Fibroblast of lung (primary cell): ENCODE data around the gene CYBA. TPM values are rescaled to one million over a fixed set of nuclear protein-coding genes. Genes with fewer than 3 reads are reported as not detected.

Experiments
- DNase-seq, 2 donors: peaks; one replicate each; pipeline versions ENCODE4 v3.0.0 to v3.0.0-alpha.2; 2010; ENCODE audit warnings: low read depth in 2 of 2
- H2AFZ ChIP-seq: 2 replicates; pipeline ENCODE4 v1.5.1; 2012; ENCODE audit warnings: low read length, control low read depth, inconsistent platforms
- H3K27ac ChIP-seq: 2 replicates; pipeline ENCODE4 v1.5.1; 2011; ENCODE audit warnings: low read length, control low read depth; ENCODE audit not compliant: insufficient read depth
- H3K27me3 ChIP-seq: 2 replicates; pipeline ENCODE4 v1.5.1; 2011; ENCODE audit warnings: mild to moderate bottlenecking, low read length; ENCODE audit not compliant: control insufficient read depth, insufficient read depth
- H3K36me3 ChIP-seq: 2 replicates; pipeline ENCODE4 v1.5.1; 2011; ENCODE audit warnings: low read length; ENCODE audit not compliant: control insufficient read depth, insufficient read depth
- H3K4me1 ChIP-seq: 2 replicates; pipeline ENCODE4 v1.5.1; 2011; ENCODE audit warnings: low read length; ENCODE audit not compliant: control insufficient read depth, insufficient read depth; ENCODE audit errors: extremely low read depth
- H3K4me2 ChIP-seq: 2 replicates; pipeline ENCODE4 v1.5.1; 2011; ENCODE audit warnings: low read length, control low read depth; ENCODE audit not compliant: insufficient read depth; ENCODE audit errors: extremely low read depth
- H3K4me3 ChIP-seq, 4 experiments: fragments of 200-600 bp in 1 of 4; sonication (generic) in 1 of 4; replicated peaks in 1 of 4; 2 replicates each; pipeline ENCODE4 v1.5.1; 2011 to 2016; ENCODE audit warnings: low read length in 4 of 4, low read depth in 3 of 4, mild to moderate bottlenecking in 3 of 4, control low read depth in 2 of 4, inconsistent platforms in 1 of 4, mixed read lengths in 1 of 4; ENCODE audit not compliant: insufficient read depth in 1 of 4; ENCODE audit errors: control extremely low read depth in 1 of 4
- H3K79me2 ChIP-seq: 2 replicates; pipeline ENCODE4 v1.5.1; 2012; ENCODE audit warnings: mild to moderate bottlenecking, low read length, inconsistent platforms; ENCODE audit not compliant: control insufficient read depth, insufficient read depth
- H3K9ac ChIP-seq: 2 replicates; pipeline ENCODE4 v1.5.1; 2011; ENCODE audit warnings: mild to moderate bottlenecking, low read length, control low read depth; ENCODE audit not compliant: insufficient read depth
- H3K9me3 ChIP-seq: 2 replicates; pipeline ENCODE4 v1.5.1; 2012; ENCODE audit warnings: low read depth, low read length; ENCODE audit not compliant: control insufficient read depth, insufficient read depth
- H4K20me1 ChIP-seq: 2 replicates; pipeline ENCODE4 v1.5.1; 2011; ENCODE audit warnings: low read length; ENCODE audit not compliant: control insufficient read depth, insufficient read depth; ENCODE audit errors: extremely low read depth
- EZH2 ChIP-seq: IDR thresholded peaks from 2 replicates; pipeline ENCODE4 v1.5.1; 2012; ENCODE audit warnings: low read length, control low read depth, mild to moderate bottlenecking; ENCODE audit errors: missing control alignments
- polyA plus RNA-seq, 2 donors: library from polyadenylated mRNA; depleted of rRNA in 1 of 2; stranded (reverse) in 1 of 2; unstranded in 1 of 2; fragments of >200 nt; gene quantifications; 2 replicates each; pipeline ENCODE4 v1.2.1, GENCODE V29; 2011 to 2012; ENCODE audit warnings: missing spikeins in 1 of 2
- total RNA-seq: library from RNA; depleted of rRNA; stranded (reverse); fragments of >200 nt; gene quantifications from 2 replicates; pipeline ENCODE4 v1.2.1, GENCODE V29; 2014
- TF ChIP-seq, protein P1 (sequence below), 2 donors: IDR thresholded peaks in 1 of 2; conservative IDR thresholded peaks in 1 of 2; 1 replicate in 1 of 2; 2 replicates in 1 of 2; pipeline ENCODE4 v1.5.1; 2011 to 2012; ENCODE audit warnings: low read length in 2 of 2, control low read depth in 1 of 2, inconsistent platforms in 1 of 2, low read depth in 1 of 2, mild to moderate bottlenecking in 1 of 2

CYBA gene
- total and polyA plus RNA-seq, 2 donors (not counting 1 experiment from before 2014, with no cell fraction given), result 74.7 to 124 TPM

- H3K27ac ChIP-seq, result no peak overlapping the region
- H4K20me1 ChIP-seq, result no peaks in the 10 kb centered on the region
- no peak overlapping the region for H3K4me3 ChIP-seq
- H3K9me3 ChIP-seq, result no peaks in the 10 kb centered on the region
- peak overlapping the region; percentile 23 for H3K9ac ChIP-seq
- no peaks in the 10 kb centered on the region for H3K36me3 ChIP-seq
- DNase-seq, result no peak
- TF ChIP-seq, protein P1, sequence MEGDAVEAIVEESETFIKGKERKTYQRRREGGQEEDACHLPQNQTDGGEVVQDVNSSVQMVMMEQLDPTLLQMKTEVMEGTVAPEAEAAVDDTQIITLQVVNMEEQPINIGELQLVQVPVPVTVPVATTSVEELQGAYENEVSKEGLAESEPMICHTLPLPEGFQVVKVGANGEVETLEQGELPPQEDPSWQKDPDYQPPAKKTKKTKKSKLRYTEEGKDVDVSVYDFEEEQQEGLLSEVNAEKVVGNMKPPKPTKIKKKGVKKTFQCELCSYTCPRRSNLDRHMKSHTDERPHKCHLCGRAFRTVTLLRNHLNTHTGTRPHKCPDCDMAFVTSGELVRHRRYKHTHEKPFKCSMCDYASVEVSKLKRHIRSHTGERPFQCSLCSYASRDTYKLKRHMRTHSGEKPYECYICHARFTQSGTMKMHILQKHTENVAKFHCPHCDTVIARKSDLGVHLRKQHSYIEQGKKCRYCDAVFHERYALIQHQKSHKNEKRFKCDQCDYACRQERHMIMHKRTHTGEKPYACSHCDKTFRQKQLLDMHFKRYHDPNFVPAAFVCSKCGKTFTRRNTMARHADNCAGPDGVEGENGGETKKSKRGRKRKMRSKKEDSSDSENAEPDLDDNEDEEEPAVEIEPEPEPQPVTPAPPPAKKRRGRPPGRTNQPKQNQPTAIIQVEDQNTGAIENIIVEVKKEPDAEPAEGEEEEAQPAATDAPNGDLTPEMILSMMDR (conservative IDR thresholded peaks at IDR 0.05 in 1 of 2, IDR thresholded peaks at IDR 0.05 in 1 of 2; ENCODE audit: low read depth in 1 of 2, low read length in 2 of 2), result no peak
- TF ChIP-seq EZH2, result no peak
- peak overlapping the region; percentile 20 for H3K4me2 ChIP-seq
- no peaks in the 10 kb centered on the region for H3K79me2 ChIP-seq
- no peak overlapping the region for H2AFZ ChIP-seq
- peaks cover 10% of the 10 kb centered on the region for H3K4me1 ChIP-seq
- H3K27me3 ChIP-seq, result peaks cover 9% of the 10 kb centered on the region
Observed at GRCh38 chr16:88684569-88685155, 33.8 kb upstream of the CYBA start.

GRCh38 chr16:88681709-88682451 lies 31.0 kb upstream of the CYBA start:
- peak overlapping the region; percentile 23 for H2AFZ ChIP-seq
- DNase-seq, result peak in 1 of 2 donors; percentile 28

DNA sequence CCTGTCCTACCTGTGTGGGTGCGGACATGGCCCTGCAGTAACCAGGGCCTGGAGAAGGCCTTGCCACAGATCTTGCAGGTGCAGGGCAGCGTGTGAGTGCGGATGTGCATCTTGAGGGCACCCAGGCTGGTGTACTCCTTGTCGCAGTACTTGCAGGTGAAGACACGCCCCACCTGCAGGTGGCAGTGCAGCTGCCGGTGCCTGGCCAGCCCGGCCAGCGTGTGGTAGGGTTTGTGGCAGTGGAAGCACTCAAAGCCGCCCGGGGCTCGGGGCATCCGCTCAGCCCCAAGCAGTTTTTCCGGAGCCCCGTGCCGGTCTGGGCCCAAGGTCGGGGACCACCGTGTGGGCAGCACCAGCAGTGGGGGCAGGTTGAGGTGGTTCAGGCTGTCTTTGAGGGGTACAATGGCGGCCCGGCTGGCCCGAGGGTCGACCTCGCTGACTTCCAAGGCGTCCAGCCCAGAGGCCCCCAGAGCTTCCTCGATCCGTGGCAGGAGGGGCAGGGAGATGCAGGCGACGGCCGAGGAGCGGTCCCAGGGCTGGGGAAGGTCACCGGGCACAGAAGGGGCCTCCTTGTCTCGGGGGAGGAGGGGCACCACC lies 30.3 kb upstream of the CYBA start:
- DNase-seq, result no peak
- Histone ChIP-seq H3K36me3 (no peaks in the 10 kb centered on the region), H3K27ac (no peak overlapping the region), H3K4me2 (no peak overlapping the region), H3K27me3 (peaks cover 4% of the 10 kb centered on the region), H3K9ac (no peak overlapping the region), H3K4me3 (no peak overlapping the region), H3K9me3 (no peaks in the 10 kb centered on the region), H3K4me1 (peaks cover 8% of the 10 kb centered on the region), H4K20me1 (no peaks in the 10 kb centered on the region), H2AFZ (no peak overlapping the region), H3K79me2 (no peaks in the 10 kb centered on the region)
- TF ChIP-seq, protein P1 (conservative IDR thresholded peaks at IDR 0.05 in 1 of 2, IDR thresholded peaks at IDR 0.05 in 1 of 2; ENCODE audit: low read depth in 1 of 2, low read length in 2 of 2), result no peak
- TF ChIP-seq EZH2, result no peak

More at GRCh38 chr16:88681709-88682451, 31.0 kb upstream of the CYBA start:
- no peaks in the 10 kb centered on the region for H3K9me3 ChIP-seq
- no peak overlapping the region for H3K4me2 ChIP-seq
- H3K36me3 ChIP-seq, result no peaks in the 10 kb centered on the region
- H3K9ac ChIP-seq, result no peak overlapping the region
- no peaks in the 10 kb centered on the region for H4K20me1 ChIP-seq
- peaks cover 4% of the 10 kb centered on the region for H3K27me3 ChIP-seq
- TF ChIP-seq, protein P1 (conservative IDR thresholded peaks at IDR 0.05 in 1 of 2, IDR thresholded peaks at IDR 0.05 in 1 of 2; ENCODE audit: low read depth in 1 of 2, low read length in 2 of 2), result no peak
- TF ChIP-seq EZH2, result no peak
- no peak overlapping the region for H3K27ac ChIP-seq
- H3K4me3 ChIP-seq, result no peak overlapping the region
- peaks cover 10% of the 10 kb centered on the region for H3K4me1 ChIP-seq
- H3K79me2 ChIP-seq, result no peaks in the 10 kb centered on the region
